Fibroblast of skin of left biceps (primary cell): ENCODE results near the gene POLR2L.
A peak's percentile ranks its signal among the peaks of the same experiment; 100 is the strongest.

Experiments
- DNase-seq, 2 experiments: peaks; one replicate each; pipeline ENCODE4 v3.0.0-alpha.2; 2013; ENCODE audit warnings: low read depth in 2 of 2

POLR2L gene

DNA sequence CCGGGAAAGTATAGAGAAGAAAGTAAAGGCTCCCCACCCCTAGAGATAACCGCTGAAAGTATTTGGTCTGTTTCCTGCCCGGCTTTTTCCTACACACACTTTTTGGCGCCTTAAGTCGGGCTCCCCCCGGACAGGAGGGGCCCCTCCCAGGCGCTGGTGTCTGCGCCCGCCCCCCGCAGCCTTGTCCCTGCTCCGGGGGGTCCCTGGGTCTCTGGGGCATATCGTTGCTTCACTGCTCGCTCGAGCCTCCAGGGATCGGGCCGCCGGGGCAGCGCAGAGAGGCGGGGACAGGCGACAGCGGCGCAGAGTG lies 15.5 kb downstream of the POLR2L start:
- no peak for DNase-seq

DNA sequence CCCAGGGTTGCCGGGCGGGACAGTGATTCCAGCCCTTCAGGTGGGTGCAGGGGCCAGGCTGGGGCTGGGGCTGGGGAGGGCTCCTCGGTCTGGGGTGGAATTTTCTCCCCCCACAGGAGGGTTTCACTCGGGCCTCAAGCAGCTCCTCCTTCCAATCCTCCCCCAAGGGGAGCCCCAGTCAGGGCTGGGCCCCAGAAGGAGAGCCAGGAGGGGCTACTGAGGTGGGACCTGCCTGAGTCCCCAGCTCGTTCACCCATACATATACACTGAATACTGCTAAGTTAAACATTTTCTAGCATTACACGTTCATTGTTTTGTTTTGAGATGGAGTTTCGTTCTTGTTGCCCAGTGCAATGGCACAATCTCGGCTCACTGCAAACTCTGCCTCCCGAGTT lies 16.1 kb downstream of the POLR2L start:
- DNase-seq: no peak

DNA sequence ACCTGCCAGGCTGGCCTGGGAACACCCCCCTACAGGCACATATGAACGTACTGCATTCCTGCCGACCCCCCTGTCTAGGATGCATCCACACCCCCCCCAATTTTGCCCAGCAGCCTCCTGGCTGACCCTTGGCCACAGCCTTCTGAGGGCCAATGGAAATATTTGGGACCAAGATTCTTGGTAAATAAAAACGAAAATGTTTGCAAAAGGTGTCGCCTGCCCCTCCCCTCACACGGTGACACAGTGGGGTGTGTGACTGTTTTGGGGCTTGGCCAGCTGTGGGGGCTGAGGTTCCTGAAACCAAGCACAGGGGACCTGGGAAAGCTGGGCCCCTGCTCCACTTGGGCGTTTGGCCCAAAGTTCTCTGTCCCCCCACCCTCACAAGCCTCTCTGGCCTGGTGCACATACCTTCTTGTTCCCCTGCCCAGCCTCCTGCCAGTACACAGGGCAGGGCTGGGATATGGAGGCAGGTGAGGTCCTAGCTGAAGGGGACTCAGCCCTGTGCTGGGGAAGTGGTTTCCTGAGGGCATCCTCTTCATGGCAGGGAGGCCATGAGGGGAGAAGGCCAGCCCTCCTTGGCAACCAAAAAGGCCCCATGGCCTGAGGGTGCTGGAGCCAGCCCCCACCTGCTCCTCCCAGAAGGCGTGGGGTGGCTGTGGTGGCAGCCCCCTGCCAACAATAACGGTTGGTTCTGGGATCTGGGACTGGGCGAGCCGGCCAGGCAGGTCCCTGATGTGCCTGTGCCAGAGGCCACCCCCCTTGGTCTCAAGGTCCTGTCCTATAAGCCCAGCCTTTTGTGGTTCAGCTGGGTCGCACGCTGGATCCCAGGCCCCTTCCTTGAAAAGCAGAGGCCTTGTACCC lies 16.7 kb downstream of the POLR2L start:
- no peak for DNase-seq

DNA sequence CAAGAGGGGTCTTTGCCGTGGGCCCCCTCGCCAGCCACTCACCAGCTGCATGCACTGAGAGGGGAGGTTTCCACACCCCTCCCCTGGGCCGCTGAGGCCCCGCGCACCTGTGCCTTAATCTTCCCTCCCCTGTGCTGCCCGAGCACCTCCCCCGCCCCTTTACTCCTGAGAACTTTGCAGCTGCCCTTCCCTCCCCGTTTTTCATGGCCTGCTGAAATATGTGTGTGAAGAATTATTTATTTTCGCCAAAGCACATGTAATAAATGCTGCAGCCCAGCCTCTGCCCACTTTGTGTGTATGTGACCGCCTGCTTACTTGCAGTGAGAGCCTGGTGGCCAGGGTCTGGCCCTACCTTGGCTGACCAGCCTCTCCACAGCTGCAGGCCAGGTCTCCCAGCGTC lies 17.4 kb downstream of the POLR2L start:
- no peak for DNase-seq

DNA sequence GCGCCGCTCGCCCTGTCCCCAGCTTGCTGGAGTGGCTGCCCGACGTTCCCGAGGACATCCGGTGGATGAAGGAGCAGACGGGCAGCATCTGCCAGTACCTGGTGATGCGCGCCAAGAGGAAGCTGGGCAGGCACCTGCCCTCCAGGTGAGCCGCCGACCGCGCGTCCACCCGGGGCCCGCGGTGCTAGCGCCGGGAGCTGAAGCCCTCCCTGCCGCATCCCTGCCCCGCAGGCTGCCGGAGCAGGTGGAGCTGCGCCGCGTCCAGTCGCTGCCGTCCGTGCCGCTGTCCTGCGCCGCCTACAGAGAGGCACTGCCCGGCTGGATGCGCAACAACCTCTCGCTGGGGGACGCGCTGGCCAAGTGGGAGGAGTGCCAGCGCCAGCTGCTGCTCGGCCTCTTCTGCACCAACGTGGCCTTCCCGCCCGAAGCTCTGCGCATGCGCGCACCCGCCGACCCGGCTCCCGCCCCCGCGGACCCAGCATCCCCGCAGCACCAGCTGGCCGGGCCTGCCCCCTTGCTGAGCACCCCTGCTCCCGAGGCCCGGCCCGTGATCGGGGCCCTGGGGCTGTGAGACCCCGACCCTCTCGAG lies 17.9 kb downstream of the POLR2L start:
- DNase-seq: no peak

DNA sequence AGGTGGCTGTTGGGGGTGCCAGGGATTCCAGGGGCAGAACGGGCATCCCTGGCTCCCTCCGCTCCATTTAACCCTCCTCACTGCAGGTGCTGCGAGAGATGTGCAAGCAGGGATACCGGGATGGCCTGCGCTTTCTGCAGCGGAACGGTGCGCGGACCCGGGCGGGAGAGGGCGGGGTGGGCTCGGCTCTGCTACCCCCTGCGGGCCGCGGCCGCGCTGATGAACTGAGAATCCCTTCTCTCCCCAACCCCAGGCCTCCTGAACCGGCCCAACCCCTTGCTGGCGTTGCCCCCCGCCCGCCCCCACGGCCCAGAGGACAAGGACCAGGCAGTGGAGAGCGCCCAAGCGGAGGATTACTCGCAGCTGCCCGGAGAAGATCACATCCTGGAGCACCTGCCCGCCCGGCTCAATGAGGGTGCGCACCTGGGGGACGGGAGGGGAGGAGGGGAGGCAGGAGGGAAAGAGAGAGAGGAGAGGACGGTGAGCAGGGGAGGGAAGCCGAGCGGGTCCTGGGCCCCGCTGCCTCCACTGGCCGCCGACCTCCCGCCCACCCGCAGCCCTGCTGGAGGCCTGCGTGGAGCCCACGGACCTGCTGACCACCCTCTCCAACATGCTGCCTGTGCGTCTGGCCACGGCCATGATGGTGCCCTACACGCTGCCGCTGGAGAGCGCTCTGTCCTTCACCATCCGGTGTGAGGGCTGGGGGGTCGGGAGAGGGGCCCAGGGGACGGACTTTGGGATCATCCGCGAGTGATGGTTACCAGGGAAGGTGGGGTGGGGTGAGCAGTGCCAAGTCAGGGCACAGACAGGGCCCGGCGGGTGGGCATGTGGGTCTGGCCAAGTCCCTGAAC lies 18.7 kb downstream of the POLR2L start:
- DNase-seq: no peak

DNA sequence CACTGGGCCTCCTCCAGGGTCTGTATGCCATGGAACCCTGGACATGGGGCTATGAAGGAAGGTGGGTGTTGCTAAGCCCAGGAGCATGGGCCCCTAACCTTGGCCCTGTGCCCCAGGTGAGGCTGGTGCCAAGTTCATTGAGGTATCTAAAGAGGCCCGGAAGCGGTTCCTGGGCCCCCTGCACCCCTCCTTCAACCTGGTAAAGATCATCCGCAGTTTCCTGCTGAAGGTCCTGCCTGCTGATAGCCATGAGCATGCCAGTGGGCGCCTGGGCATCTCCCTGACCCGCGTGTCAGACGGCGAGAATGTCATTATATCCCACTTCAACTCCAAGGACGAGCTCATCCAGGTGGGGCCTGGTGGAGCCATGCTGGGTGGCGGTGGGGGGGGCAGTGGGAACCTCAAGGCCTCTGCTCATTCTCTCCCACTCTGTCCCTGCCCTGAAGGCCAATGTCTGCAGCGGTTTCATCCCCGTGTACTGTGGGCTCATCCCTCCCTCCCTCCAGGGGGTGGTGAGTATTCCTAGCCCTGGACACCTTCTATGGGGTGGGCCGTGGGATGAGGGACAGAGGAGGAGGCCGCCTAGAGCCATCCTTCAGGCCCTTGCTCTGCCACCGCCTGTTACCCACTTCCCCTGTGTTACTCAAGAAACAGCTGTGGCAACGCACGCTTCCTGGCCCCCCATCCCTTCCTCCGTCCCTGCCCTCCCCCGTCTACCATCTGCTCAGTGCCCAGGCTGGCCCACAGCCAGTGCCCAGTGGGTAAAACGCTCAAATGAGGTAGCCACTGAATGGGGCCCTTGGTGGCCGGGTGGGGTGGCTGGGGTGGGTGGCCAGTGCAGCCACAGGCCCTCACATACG lies 20.6 kb downstream of the POLR2L start:
- no peak for DNase-seq

DNA sequence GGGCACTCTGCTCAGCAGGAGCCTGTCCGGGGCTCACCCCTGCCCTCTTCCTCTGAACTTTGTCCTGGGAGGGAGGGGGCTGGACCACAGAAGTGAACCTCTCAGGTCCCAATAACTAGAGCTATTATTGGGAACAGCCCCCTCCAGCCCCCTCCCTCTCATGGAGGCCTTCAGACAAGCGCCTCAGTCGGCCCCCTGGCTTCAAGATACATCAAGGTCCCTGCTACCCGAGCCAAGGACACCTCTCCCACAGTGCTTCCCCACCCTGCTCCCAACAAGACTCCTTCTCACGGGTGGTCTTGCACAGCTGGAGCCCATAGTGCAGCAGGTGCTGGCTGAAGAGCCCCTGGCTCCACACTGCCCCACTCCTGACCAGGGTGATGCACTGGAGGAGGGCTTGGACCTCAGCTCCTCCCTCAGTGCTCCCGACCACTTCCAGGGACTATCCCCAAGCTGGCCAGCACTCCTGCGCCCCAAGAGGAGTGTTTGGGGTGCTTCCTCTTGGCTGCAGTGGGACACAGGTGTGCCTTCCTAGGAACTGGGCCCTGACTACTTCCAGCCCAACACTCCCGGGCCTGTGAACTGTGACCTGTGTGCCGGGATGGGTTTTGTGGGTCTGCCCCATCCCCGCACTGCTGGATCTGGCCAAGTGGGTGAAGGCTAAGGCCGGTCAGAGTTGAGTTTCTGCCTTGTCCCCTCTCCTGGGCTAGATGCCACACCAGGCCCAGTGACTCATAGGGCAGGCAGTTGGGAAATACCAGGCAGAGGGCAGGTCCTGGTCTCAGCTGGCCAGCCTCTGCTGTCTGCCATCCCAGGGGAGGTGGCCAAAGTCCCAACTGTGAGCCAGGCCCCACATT lies 21.4 kb downstream of the POLR2L start:
- DNase-seq: no peak

DNA sequence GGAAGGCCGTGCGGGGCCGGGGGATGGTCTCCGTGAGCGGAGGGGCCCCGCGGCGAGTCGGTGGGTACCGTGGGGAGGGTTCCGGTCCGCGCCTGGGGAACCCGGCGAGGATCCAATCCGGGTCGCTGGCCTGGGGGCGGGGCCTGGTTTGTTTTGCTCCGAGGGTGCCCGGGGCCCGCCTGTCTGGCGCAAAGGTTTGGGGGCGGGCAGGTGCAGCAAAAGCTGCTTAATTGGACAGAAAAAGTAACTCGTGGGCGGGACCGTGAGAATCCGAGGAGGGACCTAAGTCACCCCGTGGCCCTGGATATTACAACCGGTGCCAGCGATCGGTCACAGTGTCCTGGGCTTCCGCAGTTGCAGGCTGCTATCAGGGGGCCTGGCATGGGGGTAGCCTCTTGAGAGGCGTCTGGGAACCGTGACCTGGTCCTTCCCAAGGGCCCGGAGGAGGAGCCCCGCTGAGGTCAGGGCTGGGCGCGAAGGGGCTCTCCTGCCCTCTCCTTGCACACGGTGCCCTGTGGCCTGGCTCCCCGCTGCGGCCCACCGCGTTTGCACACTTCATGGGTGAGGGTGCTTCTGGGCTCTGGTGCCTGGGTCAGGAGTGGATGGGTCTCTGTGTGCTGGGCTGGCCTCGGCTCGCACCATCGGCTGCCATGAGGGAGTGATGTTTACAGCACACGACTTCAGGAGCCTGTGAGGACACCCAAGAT lies 22.2 kb downstream of the POLR2L start:
- DNase-seq: no peak

DNA sequence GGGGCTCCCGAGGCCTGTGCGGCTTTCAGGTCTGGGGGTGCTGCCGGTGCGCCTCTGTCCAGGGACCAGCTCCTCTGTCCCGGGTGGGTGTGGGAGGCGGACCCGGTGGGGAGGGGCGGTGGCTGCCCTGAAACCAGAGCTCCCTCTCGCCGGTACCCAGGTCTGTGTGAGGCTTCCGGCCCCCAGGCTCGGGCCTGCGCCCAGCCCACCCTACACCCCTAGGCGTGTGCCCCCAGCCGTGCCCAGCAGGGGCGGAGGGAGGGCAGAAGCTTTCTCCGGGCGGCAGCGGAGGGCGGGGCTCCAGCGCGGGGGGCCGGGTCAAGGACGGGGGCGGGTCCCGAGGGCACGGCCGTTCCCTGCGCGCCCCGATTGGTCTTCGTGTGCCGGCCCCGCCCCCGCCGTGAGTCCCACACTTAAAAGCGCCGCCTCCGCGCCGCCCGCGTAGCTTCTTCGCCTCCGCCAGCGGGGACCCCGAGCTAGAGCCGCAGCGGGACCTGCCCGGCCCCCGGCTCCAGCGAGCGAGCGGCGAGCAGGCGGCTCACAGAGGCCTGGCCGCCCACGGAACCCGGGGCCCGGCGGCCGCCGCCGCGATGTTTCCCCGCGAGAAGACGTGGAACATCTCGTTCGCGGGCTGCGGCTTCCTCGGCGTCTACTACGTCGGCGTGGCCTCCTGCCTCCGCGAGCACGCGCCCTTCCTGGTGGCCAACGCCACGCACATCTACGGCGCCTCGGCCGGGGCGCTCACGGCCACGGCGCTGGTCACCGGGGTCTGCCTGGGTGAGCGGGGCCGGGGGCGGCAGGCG lies 23.0 kb downstream of the POLR2L start:
- peak; percentile 47 to 64 for DNase-seq

DNA sequence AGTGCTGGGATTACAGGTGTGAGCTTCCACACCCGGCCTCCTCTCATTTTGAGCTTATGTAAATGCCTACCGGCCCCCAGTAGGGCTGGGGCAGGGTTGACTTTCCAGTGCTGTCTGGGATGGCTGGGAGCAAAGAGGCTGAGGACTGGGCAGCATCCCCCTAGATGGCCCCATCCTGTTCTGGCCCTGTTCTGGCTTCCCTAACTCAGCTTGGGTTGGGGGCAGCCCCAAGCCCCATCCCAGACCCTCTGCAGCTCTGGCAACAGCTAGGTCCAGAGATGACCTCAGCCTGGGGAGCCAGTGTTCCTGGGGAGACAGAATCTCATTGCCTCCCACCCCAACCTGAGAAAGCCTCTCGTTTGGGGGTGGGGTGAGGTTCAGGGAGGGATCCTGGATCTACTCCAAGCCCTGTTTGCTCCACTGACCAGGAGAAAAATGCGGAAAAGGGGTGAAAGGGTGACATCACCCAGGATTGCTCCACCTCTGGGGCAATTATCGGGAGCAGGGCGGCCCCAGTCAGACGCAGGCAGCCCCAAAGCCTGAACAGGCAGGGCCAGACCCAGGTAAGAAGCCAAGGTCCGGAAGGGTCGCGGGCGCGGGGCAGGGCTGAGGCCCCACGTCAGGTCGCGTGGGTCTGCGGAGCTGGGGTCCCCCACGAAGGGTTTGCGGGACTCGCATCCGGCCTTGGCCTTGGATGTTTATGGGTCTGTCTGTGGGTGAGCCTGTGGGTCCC lies 23.8 kb downstream of the POLR2L start, which contains the start of gene PNPLA2:
TSS of gene PNPLA2 (plus strand) at position 519 of the 733 bp plus-strand sequence. CDS start 805 bp downstream, outside the sequence.
- no peak for DNase-seq

DNA sequence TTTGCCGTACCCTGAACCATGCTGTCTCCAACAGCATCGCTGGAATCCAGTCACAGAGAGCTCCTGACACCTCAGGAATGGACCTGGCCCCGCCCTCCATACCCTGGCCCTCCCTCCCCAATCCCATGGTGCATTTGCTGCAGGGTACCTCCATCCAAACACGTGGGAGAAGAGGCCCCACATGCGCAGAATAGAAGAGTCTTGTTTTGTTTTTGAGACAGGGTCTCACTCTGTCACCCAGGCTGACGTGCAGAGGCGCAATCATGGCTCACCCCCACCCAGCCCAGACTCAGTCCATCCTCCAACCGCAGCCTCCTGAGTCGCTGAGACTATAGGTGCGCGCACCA lies 25.9 kb downstream of the POLR2L start:
- no peak for DNase-seq

DNA sequence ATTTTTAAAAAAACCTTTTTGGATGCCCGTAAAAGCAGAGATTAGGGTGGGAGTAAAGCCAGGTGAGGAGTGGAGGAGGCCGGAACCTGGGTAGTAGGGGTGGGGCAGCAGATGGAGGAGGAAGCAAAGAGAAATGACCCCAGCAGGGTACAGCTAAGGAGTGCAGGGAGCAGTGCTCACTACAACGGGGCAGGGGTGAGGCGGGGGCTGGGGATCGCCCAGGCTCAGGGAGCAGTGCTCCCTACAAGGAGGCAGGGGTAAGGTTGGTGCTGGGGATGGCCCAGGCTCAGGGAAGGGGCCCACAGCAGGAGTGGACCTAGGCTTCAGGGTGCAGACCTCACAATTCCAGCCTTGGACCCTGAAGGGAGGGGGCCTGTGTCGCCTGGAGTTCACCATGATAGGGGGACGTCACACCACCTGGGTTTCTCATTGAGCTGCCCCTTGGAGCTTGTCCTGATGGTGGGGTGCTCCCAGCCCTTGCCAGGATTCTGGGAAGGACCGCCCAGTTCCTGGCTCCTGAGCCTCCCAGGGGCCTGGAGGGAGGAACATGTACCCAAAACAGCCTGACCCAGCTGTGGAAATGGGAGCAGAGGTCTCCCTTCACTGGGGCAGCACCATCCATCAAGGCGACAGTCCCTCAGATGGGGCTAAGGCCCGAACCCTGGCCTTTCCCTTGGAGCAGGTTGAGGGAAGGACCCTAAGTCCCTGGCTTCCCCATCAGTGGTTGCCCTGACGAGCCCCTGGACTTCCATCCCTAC lies 26.5 kb downstream of the POLR2L start:
- DNase-seq: no peak

DNA sequence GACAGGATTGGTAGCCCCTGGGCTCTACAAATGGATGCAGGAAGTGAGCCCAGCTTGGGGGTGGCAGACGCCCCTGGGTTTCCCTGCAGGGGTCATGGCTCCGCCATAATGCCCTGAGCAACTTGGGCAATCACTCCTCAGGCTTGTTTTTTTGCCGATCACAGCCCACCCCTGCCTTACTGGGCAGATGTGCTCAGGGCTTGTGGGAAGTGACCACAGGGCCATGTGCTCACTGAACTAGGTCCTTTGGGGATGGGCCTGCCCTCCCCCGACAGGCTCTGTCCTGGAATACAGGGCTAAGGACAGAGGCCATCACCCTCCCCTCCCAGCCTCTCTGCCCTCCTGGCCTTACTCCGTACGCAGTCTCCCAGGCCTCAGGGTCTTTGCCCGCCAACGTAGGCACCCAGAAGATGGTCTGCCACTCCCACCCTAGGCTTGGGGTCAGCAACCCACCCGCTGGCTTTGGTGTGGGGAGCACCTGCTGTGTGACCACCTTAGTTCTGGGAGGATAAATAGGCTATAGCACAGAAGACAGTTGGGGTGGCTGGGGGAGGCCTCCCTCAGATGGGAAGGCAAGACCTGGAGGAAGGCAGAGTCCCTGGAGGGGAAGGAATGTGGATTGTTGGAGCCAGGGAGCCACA lies 28.8 kb downstream of the POLR2L start:
- no peak for DNase-seq

DNA sequence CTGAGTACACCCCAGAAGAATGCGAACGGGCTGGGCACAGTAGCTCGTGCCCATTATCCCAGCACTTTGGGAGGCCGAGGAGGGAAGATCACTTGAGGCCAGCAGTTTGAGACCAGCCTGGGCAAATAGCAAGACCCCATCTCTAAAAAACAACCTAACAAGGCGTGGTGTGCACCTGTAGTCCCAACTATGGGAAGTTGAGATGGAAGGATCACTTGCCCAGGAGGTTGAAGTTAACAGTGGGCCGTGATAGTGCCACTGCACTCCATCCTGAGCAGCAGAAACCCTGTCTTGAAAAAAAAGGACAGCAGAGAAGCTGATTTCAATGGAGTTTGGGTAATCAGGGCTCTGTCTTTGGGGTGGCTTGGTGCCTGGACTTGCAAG lies 29.3 kb downstream of the POLR2L start:
- no peak for DNase-seq

DNA sequence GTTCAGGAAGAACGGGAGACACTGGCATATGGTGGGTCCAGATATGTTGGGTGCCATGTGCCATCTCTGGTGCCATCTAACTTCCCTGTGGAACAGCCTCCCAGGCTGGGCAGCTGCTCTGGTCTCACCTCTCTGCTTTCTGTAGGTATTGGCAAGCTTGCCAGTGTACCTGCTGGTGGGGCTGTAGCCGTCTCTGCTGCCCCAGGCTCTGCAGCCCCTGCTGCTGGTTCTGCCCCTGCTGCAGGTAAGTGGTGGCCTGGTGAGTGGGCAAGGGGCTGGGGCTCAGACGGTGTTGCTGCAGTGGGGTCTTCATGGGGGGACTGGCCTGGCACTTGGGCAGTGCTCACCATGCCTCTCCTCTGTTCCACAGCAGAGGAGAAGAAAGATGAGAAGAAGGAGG lies 29.9 kb downstream of the POLR2L start:
- DNase-seq: no peak

DNA sequence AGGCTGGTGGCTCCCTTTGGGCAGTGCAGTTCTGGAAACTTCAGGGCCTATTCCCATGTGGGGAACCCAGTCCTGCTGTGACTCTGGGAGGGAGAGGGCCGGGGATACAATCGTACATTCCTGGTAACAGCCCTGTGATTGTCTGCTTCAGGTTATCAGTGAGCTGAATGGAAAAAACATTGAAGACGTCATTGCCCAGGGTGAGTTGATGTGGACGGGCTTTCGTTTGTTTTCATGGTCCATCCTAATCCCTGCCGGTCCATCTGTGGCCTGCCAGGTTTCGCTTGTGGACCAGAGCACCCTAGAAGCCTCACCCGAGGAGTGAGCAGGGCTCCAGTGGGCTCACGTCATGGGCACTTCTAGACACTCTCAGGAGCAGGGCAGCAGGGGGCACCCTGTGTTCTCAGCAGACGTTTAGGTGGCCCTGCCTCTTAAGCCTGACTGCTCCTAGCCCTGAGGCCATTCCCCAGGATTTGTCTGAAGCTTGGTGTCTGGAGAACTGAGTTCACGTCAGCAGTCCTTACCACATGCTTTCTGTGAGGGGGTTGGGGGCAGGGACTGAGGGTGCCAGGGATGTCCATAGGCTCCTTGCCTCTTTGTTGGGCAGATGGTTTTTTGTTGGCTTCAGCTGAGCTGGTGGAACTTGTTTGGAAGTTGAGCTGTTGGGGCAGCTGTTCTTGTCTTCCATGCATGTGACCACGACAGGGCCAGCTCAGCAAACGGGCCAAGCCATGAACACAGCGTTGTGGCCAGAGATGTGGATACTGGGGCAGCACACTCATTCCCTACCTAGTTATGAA lies 30.7 kb downstream of the POLR2L start:
- DNase-seq: no peak
